GM12878 (cell line): Measurements from ENCODE around the gene PRR29. TPM values are rescaled to one million over a fixed set of nuclear protein-coding genes. Genes with fewer than 3 reads are reported as not detected.

Experiments
- polyA plus RNA-seq, 11 experiments: library from polyadenylated mRNA; depleted of rRNA in 4 of 11; unstranded in 6 of 11; stranded (reverse) in 5 of 11; fragments of >200 nt; fragmentation: Nextera tagmentation in 4 of 11; fragmentation: Illumina TruSeq in 1 of 11; extraction: Ambion mirVana in 4 of 11; extraction: Trizol in 1 of 11; gene quantifications; 1 replicate in 1 of 11; 2 replicates in 10 of 11; pipeline versions ENCODE4 v1.2.1 to v1.2.3, GENCODE V29; 2011 to 2016; ENCODE audit warnings: inconsistent platforms in 2 of 11, missing spikeins in 2 of 11, low read depth in 1 of 11
- total RNA-seq, 4 experiments: library from RNA; depleted of rRNA in 3 of 4; stranded (reverse); fragments of >200 nt in 3 of 4; fragmentation: Illumina TruSeq in 1 of 4; extraction: Trizol in 1 of 4; gene quantifications; 2 replicates each; pipeline versions ENCODE4 v1.2.1 to v1.2.3, GENCODE V29; 2013 to 2021

PRR29 gene
- total and polyA plus RNA-seq, 10 of the 15 experiments (the other 5 are each of a cell fraction or from before 2014, with no cell fraction given) = 0.01 to 2.4 (median 0.18) TPM; not detected in 3

Other genes with a start within 250 kb of the PRR29 start
Only the 7 nearest of the 14 such genes appear.
- not detected in 2 replicates for gene GH2, start 116.4 kb upstream of the PRR29 start, total RNA-seq (2014; rRNA removed)
- gene GH2, start 116.4 kb upstream of the PRR29 start, total RNA-seq (2014; rRNA removed; fragmentation: Illumina TruSeq; extraction: Trizol) = not detected in 2 replicates
- gene GH2, start 116.4 kb upstream of the PRR29 start, total RNA-seq (2021) = not detected in 2 replicates
- gene GH2, start 116.4 kb upstream of the PRR29 start, polyA plus RNA-seq (2011; rRNA removed) = not detected in 2 replicates
- not detected in 2 replicates for gene GH2, start 116.4 kb upstream of the PRR29 start, polyA plus RNA-seq (2014; fragmentation: Illumina TruSeq; extraction: Trizol)
- not detected for gene GH2, start 116.4 kb upstream of the PRR29 start, polyA plus RNA-seq (2014; fragmentation: Nextera tagmentation; extraction: Ambion mirVana)
- not detected in 2 replicates for gene GH2, start 116.4 kb upstream of the PRR29 start, polyA plus RNA-seq (2014; rRNA removed)
- not detected for gene GH2, start 116.4 kb upstream of the PRR29 start, polyA plus RNA-seq (2016; fragmentation: Nextera tagmentation; extraction: Ambion mirVana)
- gene CSH1, start 101.8 kb upstream of the PRR29 start, total RNA-seq (2014; rRNA removed) = not detected in 2 replicates
- gene CSH1, start 101.8 kb upstream of the PRR29 start, total RNA-seq (2014; rRNA removed; fragmentation: Illumina TruSeq; extraction: Trizol) = not detected in 2 replicates
- not detected in 2 replicates for gene CSH1, start 101.8 kb upstream of the PRR29 start, total RNA-seq (2021)
- gene CSH1, start 101.8 kb upstream of the PRR29 start, polyA plus RNA-seq (2011; rRNA removed) = not detected in 2 replicates
- not detected in 2 replicates for gene CSH1, start 101.8 kb upstream of the PRR29 start, polyA plus RNA-seq (2014; fragmentation: Illumina TruSeq; extraction: Trizol)
- gene CSH1, start 101.8 kb upstream of the PRR29 start, polyA plus RNA-seq (2014; fragmentation: Nextera tagmentation; extraction: Ambion mirVana) = not detected
- gene CSH1, start 101.8 kb upstream of the PRR29 start, polyA plus RNA-seq (2014; rRNA removed) = not detected in 2 replicates
- not detected for gene CSH1, start 101.8 kb upstream of the PRR29 start, polyA plus RNA-seq (2016; fragmentation: Nextera tagmentation; extraction: Ambion mirVana)
- gene CSHL1, start 87.1 kb upstream of the PRR29 start, total RNA-seq (2014; rRNA removed) = not detected in 2 replicates
- not detected in 2 replicates for gene CSHL1, start 87.1 kb upstream of the PRR29 start, total RNA-seq (2014; rRNA removed; fragmentation: Illumina TruSeq; extraction: Trizol)
- not detected in 2 replicates for gene CSHL1, start 87.1 kb upstream of the PRR29 start, total RNA-seq (2021)
- gene CSHL1, start 87.1 kb upstream of the PRR29 start, polyA plus RNA-seq (2011; rRNA removed) = not detected in 2 replicates
- not detected in 2 replicates for gene CSHL1, start 87.1 kb upstream of the PRR29 start, polyA plus RNA-seq (2014; fragmentation: Illumina TruSeq; extraction: Trizol)
- gene CSHL1, start 87.1 kb upstream of the PRR29 start, polyA plus RNA-seq (2014; fragmentation: Nextera tagmentation; extraction: Ambion mirVana) = not detected
- gene CSHL1, start 87.1 kb upstream of the PRR29 start, polyA plus RNA-seq (2014; rRNA removed) = not detected in 2 replicates
- not detected for gene CSHL1, start 87.1 kb upstream of the PRR29 start, polyA plus RNA-seq (2016; fragmentation: Nextera tagmentation; extraction: Ambion mirVana)
- gene GH1, start 79.5 kb upstream of the PRR29 start, total RNA-seq (2014; rRNA removed) = not detected in 2 replicates
- not detected in 2 replicates for gene GH1, start 79.5 kb upstream of the PRR29 start, total RNA-seq (2014; rRNA removed; fragmentation: Illumina TruSeq; extraction: Trizol)
- not detected in 2 replicates for gene GH1, start 79.5 kb upstream of the PRR29 start, total RNA-seq (2021)
- gene GH1, start 79.5 kb upstream of the PRR29 start, polyA plus RNA-seq (2011; rRNA removed) = 0.27 and 0.42 TPM in 2 replicates
- gene GH1, start 79.5 kb upstream of the PRR29 start, polyA plus RNA-seq (2014; fragmentation: Illumina TruSeq; extraction: Trizol) = not detected in 2 replicates
- under 1 TPM in 1 of 2 experiments, not detected in 1; 0.13 TPM for gene GH1, start 79.5 kb upstream of the PRR29 start, polyA plus RNA-seq (2014; fragmentation: Nextera tagmentation; extraction: Ambion mirVana)
- gene GH1, start 79.5 kb upstream of the PRR29 start, polyA plus RNA-seq (2014; rRNA removed) = not detected in 2 replicates
- not detected for gene GH1, start 79.5 kb upstream of the PRR29 start, polyA plus RNA-seq (2016; fragmentation: Nextera tagmentation; extraction: Ambion mirVana)
- 95.9 and 99.0 TPM in 2 replicates for gene CD79B, start 66.0 kb upstream of the PRR29 start, total RNA-seq (2014; rRNA removed)
- gene CD79B, start 66.0 kb upstream of the PRR29 start, total RNA-seq (2014; rRNA removed; fragmentation: Illumina TruSeq; extraction: Trizol) = 59.0 and 63.4 TPM in 2 replicates
- 102 and 113 TPM in 2 replicates for gene CD79B, start 66.0 kb upstream of the PRR29 start, total RNA-seq (2021)
- 82.8 and 148 TPM in 2 replicates for gene CD79B, start 66.0 kb upstream of the PRR29 start, polyA plus RNA-seq (2011; rRNA removed)
- 52.1 and 60.2 TPM in 2 replicates for gene CD79B, start 66.0 kb upstream of the PRR29 start, polyA plus RNA-seq (2014; fragmentation: Illumina TruSeq; extraction: Trizol)
- 10 to 100 TPM; 17.5 to 48.8 TPM for gene CD79B, start 66.0 kb upstream of the PRR29 start, polyA plus RNA-seq (2014; fragmentation: Nextera tagmentation; extraction: Ambion mirVana)
- gene CD79B, start 66.0 kb upstream of the PRR29 start, polyA plus RNA-seq (2014; rRNA removed) = 91.4 and 98.4 TPM in 2 replicates
- gene CD79B, start 66.0 kb upstream of the PRR29 start, polyA plus RNA-seq (2016; fragmentation: Nextera tagmentation; extraction: Ambion mirVana) = 10 to 100 TPM; 77.5 to 80.6 TPM
- 0.05 and 0.06 TPM in 2 replicates for gene SCN4A, start 25.4 kb upstream of the PRR29 start, total RNA-seq (2014; rRNA removed)
- gene SCN4A, start 25.4 kb upstream of the PRR29 start, total RNA-seq (2014; rRNA removed; fragmentation: Illumina TruSeq; extraction: Trizol) = under 0.01 and 0.14 TPM in 2 replicates
- 0.03 and 0.08 TPM in 2 replicates for gene SCN4A, start 25.4 kb upstream of the PRR29 start, total RNA-seq (2021)
- 0.12 and 0.15 TPM in 2 replicates for gene SCN4A, start 25.4 kb upstream of the PRR29 start, polyA plus RNA-seq (2011; rRNA removed)
- 0.06 and 0.11 TPM in 2 replicates for gene SCN4A, start 25.4 kb upstream of the PRR29 start, polyA plus RNA-seq (2014; fragmentation: Illumina TruSeq; extraction: Trizol)
- gene SCN4A, start 25.4 kb upstream of the PRR29 start, polyA plus RNA-seq (2014; fragmentation: Nextera tagmentation; extraction: Ambion mirVana) = not detected
- 0.05 and 0.08 TPM in 2 replicates for gene SCN4A, start 25.4 kb upstream of the PRR29 start, polyA plus RNA-seq (2014; rRNA removed)
- not detected for gene SCN4A, start 25.4 kb upstream of the PRR29 start, polyA plus RNA-seq (2016; fragmentation: Nextera tagmentation; extraction: Ambion mirVana)
- gene ICAM2, start 22.3 kb downstream of the PRR29 start, total RNA-seq (2014; rRNA removed) = 60.7 and 62.8 TPM in 2 replicates
- 39.2 and 40.8 TPM in 2 replicates for gene ICAM2, start 22.3 kb downstream of the PRR29 start, total RNA-seq (2014; rRNA removed; fragmentation: Illumina TruSeq; extraction: Trizol)
- gene ICAM2, start 22.3 kb downstream of the PRR29 start, total RNA-seq (2021) = 37.4 and 42.7 TPM in 2 replicates
- 53.7 and 108 TPM in 2 replicates for gene ICAM2, start 22.3 kb downstream of the PRR29 start, polyA plus RNA-seq (2011; rRNA removed)
- 34.5 and 55.5 TPM in 2 replicates for gene ICAM2, start 22.3 kb downstream of the PRR29 start, polyA plus RNA-seq (2014; fragmentation: Illumina TruSeq; extraction: Trizol)
- gene ICAM2, start 22.3 kb downstream of the PRR29 start, polyA plus RNA-seq (2014; fragmentation: Nextera tagmentation; extraction: Ambion mirVana) = 10 to 100 TPM; 23.6 to 27.7 TPM
- gene ICAM2, start 22.3 kb downstream of the PRR29 start, polyA plus RNA-seq (2014; rRNA removed) = 61.4 and 66.7 TPM in 2 replicates
- gene ICAM2, start 22.3 kb downstream of the PRR29 start, polyA plus RNA-seq (2016; fragmentation: Nextera tagmentation; extraction: Ambion mirVana) = 10 to 100 TPM; 69.8 to 70.2 TPM